ENCODE data around the gene AURKAIP1. TPM values are rescaled to one million over a fixed set of nuclear protein-coding genes. Genes with fewer than 3 reads are reported as not detected.

The AURKAIP1 gene
- total RNA-seq, 1 donor: 74.6 TPM

- no peaks in the 10 kb centered on the region for H3K4me1 ChIP-seq (ENCODE audit: insufficient read depth, low read length)
- no peak overlapping the region for H3K27ac ChIP-seq (ENCODE audit: low read depth, low read length)
- no peak overlapping the region for H3K4me3 ChIP-seq (ENCODE audit: insufficient read depth, low read length)
- H3K79me2 ChIP-seq (ENCODE audit: insufficient read depth, low read length): peaks cover 18% of the 10 kb centered on the region
- DNase-seq (ENCODE audit: insufficient read length, low spot score, missing footprints): no peak
- no peak overlapping the region for H2AFZ ChIP-seq (ENCODE audit: low read length)
- no peak overlapping the region for H3K4me2 ChIP-seq (ENCODE audit: insufficient read depth, low read length)
- TF ChIP-seq CTCF (IDR thresholded peaks at IDR 0.05; ENCODE audit: extremely low read depth, low read depth, low read length): no peak
- peaks cover 9% of the 10 kb centered on the region for H3K36me3 ChIP-seq (ENCODE audit: insufficient read depth, low read length)
- H4K20me1 ChIP-seq (ENCODE audit: insufficient read depth, low read length): peaks cover 2% of the 10 kb centered on the region
- no peaks in the 10 kb centered on the region for H3K9me3 ChIP-seq (ENCODE audit: low read depth, low read length)
- no peaks in the 10 kb centered on the region for H3K27me3 ChIP-seq (ENCODE audit: insufficient read depth, low read length)
These were observed 5.9 kb upstream of the AURKAIP1 start for GRCh38 chr1:1380860-1381259.

GRCh38 chr1:1377540-1378205 lies 2.7 kb upstream of the AURKAIP1 start:
- peak; percentile 67 for DNase-seq (ENCODE audit: insufficient read length, low spot score, missing footprints)
- Histone ChIP-seq H3K27ac (ENCODE audit: low read depth, low read length) (no peak overlapping the region), H2AFZ (ENCODE audit: low read length) (no peak overlapping the region), H3K4me2 (ENCODE audit: insufficient read depth, low read length) (no peak overlapping the region), H4K20me1 (ENCODE audit: insufficient read depth, low read length) (peaks cover 6% of the 10 kb centered on the region), H3K36me3 (ENCODE audit: insufficient read depth, low read length) (peaks cover 6% of the 10 kb centered on the region), H3K9me3 (ENCODE audit: low read depth, low read length) (no peaks in the 10 kb centered on the region), H3K4me3 (ENCODE audit: insufficient read depth, low read length) (no peak overlapping the region), H3K79me2 (ENCODE audit: insufficient read depth, low read length) (peaks cover 32% of the 10 kb centered on the region), H3K27me3 (ENCODE audit: insufficient read depth, low read length) (no peaks in the 10 kb centered on the region), H3K4me1 (ENCODE audit: insufficient read depth, low read length) (peaks cover 9% of the 10 kb centered on the region)
- no peak for TF ChIP-seq CTCF (IDR thresholded peaks at IDR 0.05; ENCODE audit: extremely low read depth, low read depth, low read length)

- no peaks in the 10 kb centered on the region for H3K27me3 ChIP-seq (ENCODE audit: insufficient read depth, low read length)
- H4K20me1 ChIP-seq (ENCODE audit: insufficient read depth, low read length): peaks cover 14% of the 10 kb centered on the region
- H3K79me2 ChIP-seq (ENCODE audit: insufficient read depth, low read length): peaks cover 34% of the 10 kb centered on the region
- peak overlapping the region; percentile 64 for H3K27ac ChIP-seq (ENCODE audit: low read depth, low read length)
- H3K36me3 ChIP-seq (ENCODE audit: insufficient read depth, low read length): peaks cover 6% of the 10 kb centered on the region
- no peak overlapping the region for H2AFZ ChIP-seq (ENCODE audit: low read length)
- peak; percentile 71 for DNase-seq (ENCODE audit: insufficient read length, low spot score, missing footprints)
- peaks cover 12% of the 10 kb centered on the region for H3K4me1 ChIP-seq (ENCODE audit: insufficient read depth, low read length)
- no peaks in the 10 kb centered on the region for H3K9me3 ChIP-seq (ENCODE audit: low read depth, low read length)
- H3K4me2 ChIP-seq (ENCODE audit: insufficient read depth, low read length): peak overlapping the region; percentile 46
- no peak for TF ChIP-seq CTCF (IDR thresholded peaks at IDR 0.05; ENCODE audit: extremely low read depth, low read depth, low read length)
- no peak overlapping the region for H3K4me3 ChIP-seq (ENCODE audit: insufficient read depth, low read length)
These were observed 1.7 kb upstream of the AURKAIP1 start for GRCh38 chr1:1376551-1377226.

- Histone ChIP-seq H3K9me3 (ENCODE audit: low read depth, low read length) (no peaks in the 10 kb centered on the region), H2AFZ (ENCODE audit: low read length) (no peak overlapping the region), H3K4me2 (ENCODE audit: insufficient read depth, low read length) (peak overlapping the region; percentile 92), H3K27me3 (ENCODE audit: insufficient read depth, low read length) (no peaks in the 10 kb centered on the region), H3K27ac (ENCODE audit: low read depth, low read length) (peak overlapping the region; percentile 73), H3K36me3 (ENCODE audit: insufficient read depth, low read length) (peaks cover 6% of the 10 kb centered on the region), H3K4me3 (ENCODE audit: insufficient read depth, low read length) (peak overlapping the region; percentile 92), H3K4me1 (ENCODE audit: insufficient read depth, low read length) (peaks cover 25% of the 10 kb centered on the region), H3K79me2 (ENCODE audit: insufficient read depth, low read length) (peaks cover 32% of the 10 kb centered on the region), H4K20me1 (ENCODE audit: insufficient read depth, low read length) (peaks cover 17% of the 10 kb centered on the region)
- peak; percentile 65 for DNase-seq (ENCODE audit: insufficient read length, low spot score, missing footprints)
- TF ChIP-seq CTCF (IDR thresholded peaks at IDR 0.05; ENCODE audit: extremely low read depth, low read depth, low read length): no peak
These were observed 448 bp downstream of the AURKAIP1 start for GRCh38 chr1:1374589-1374928.
